Body of pancreas (tissue), 4 donors: ENCODE results near the gene SCAPER. TPM values are rescaled to one million over a fixed set of nuclear protein-coding genes. Genes with fewer than 3 reads are reported as not detected.

Source experiments
- ATAC-seq: fragments of 150-250 bp; one replicate; pipeline ENCODE4 v1.9.1; 2016
- DNase-seq, 4 donors: peaks; one replicate each; pipeline ENCODE4 v3.0.0-alpha.2; 2019
- H3K27ac ChIP-seq, 4 donors: fragments of 200-600 bp; sonication (generic); 1 replicate in 3 of 4; 2 replicates in 1 of 4; pipeline versions ENCODE4 v1.5.1 to v1.6.1; 2016 to 2019; ENCODE audit warnings: mild to moderate bottlenecking in 1 of 4, mixed read lengths in 1 of 4, moderate library complexity in 1 of 4
- H3K27me3 ChIP-seq, 2 donors: fragments of 200-600 bp; sonication (generic); one replicate each; pipeline ENCODE4 v1.6.0; 2016; ENCODE audit warnings: mild to moderate bottlenecking in 1 of 2
- H3K36me3 ChIP-seq, 2 donors: fragments of 200-600 bp; sonication (generic); replicated peaks in 1 of 2; 2 replicates each; pipeline ENCODE4 v1.5.1; 2016; ENCODE audit warnings: low read depth in 2 of 2; ENCODE audit not compliant: insufficient read depth in 1 of 2
- H3K4me1 ChIP-seq: fragments of 200-600 bp; sonication (generic); one replicate; pipeline ENCODE4 v1.6.0; 2016
- H3K4me3 ChIP-seq, 2 donors: fragments of 200-600 bp; sonication (generic); 1 replicate in 1 of 2; 2 replicates in 1 of 2; pipeline ENCODE4 v1.5.1; 2016 to 2019
- H3K9me3 ChIP-seq, 3 donors: fragments of 200-600 bp; sonication (generic); 1 replicate in 2 of 3; 2 replicates in 1 of 3; pipeline ENCODE4 v1.5.1; 2016
- CTCF ChIP-seq, 7 experiments: fragments of 450-650 bp in 4 of 7; fragments of 200-600 bp in 3 of 7; sonication (generic) in 3 of 7; IDR thresholded peaks; one replicate each; pipeline ENCODE4 v1.5.1; 2016 to 2019; ENCODE audit warnings: antibody characterized with exemption in 7 of 7
- POLR2A ChIP-seq, 3 donors: fragments of 450-650 bp; IDR thresholded peaks; one replicate each; pipeline ENCODE4 v1.6.1; 2016; ENCODE audit warnings: antibody characterized with exemption in 3 of 3, mild to moderate bottlenecking in 2 of 3
- WGBS, 2 donors: methylation state at CpG; one replicate each; pipeline ENCODE4 v1.1.5; 2017; 5-methylcytosine and 5-hydroxymethylcytosine counted together
- intact Hi-C: fragments of 100-400 bp; cut with DNase I; formaldehyde crosslinking; loops from one replicate; pipeline ENCODE4 v1.15.1; 2023
- total RNA-seq, 2 donors: library from RNA; depleted of rRNA; stranded (reverse); fragments of >200 nt; gene quantifications; one replicate each; pipeline ENCODE4 v1.1.0, GENCODE V29; 2016

The SCAPER gene
- total RNA-seq, 2 donors from 2014 or later: 22.1 to 46.2 TPM

GRCh38 chr15:76799760-76800159 is 105.4 kb downstream of the SCAPER start:
- H3K9me3 ChIP-seq: no peaks in the 10 kb centered on the region
- peaks cover 0 to 2% of the 10 kb centered on the region in 2 donors for H3K36me3 ChIP-seq
- H3K4me1 ChIP-seq: no peaks in the 10 kb centered on the region
- no peak for DNase-seq
- no peak overlapping the region for H3K27ac ChIP-seq
- 56 to 100% methylated on average over 2 of the region's 2 CpGs for WGBS, 2 donors
- ATAC-seq: no peak
- TF ChIP-seq CTCF (IDR thresholded peaks at IDR 0.05) (no peak), POLR2A (IDR thresholded peaks at IDR 0.05) (no peak)
- no peaks in the 10 kb centered on the region for H3K27me3 ChIP-seq
- H3K4me3 ChIP-seq: no peak overlapping the region
- intact Hi-C loops: no loop called here

GRCh38 chr15:76795217-76795616 is 109.9 kb downstream of the SCAPER start:
- Histone ChIP-seq H3K27ac (no peak overlapping the region), H3K9me3 (no peaks in the 10 kb centered on the region), H3K36me3 (no peaks in the 10 kb centered on the region), H3K27me3 (no peaks in the 10 kb centered on the region), H3K4me3 (no peak overlapping the region), H3K4me1 (no peaks in the 10 kb centered on the region)
- TF ChIP-seq CTCF (IDR thresholded peaks at IDR 0.05) (no peak), POLR2A (IDR thresholded peaks at IDR 0.05) (no peak)
- WGBS, 2 donors: 83% methylated on average over 5 of the region's 5 CpGs
- ATAC-seq: no peak
- no peak for DNase-seq
- intact Hi-C loops: no loop called here

- H3K27ac ChIP-seq: no peak overlapping the region
- no peak for ATAC-seq
These were observed 112.0 kb downstream of the SCAPER start for GRCh38 chr15:76793162-76793561.

GRCh38 chr15:76791511-76791910 is 113.6 kb downstream of the SCAPER start:
- Histone ChIP-seq H3K9me3 (no peaks in the 10 kb centered on the region), H3K27ac (no peak overlapping the region), H3K27me3 (no peaks in the 10 kb centered on the region), H3K4me1 (no peaks in the 10 kb centered on the region), H3K36me3 (no peaks in the 10 kb centered on the region), H3K4me3 (no peak overlapping the region)
- intact Hi-C loops: no loop called here
- no peak for TF ChIP-seq POLR2A (IDR thresholded peaks at IDR 0.05)
- no peak for TF ChIP-seq CTCF (IDR thresholded peaks at IDR 0.05)
- WGBS, 2 donors: 87 to 90% methylated on average over 2 of the region's 2 CpGs
- ATAC-seq (no peak), DNase-seq (no peak)

More at GRCh38 chr15:76793162-76793561, 112.0 kb downstream of the SCAPER start:
- no peak for TF ChIP-seq CTCF (IDR thresholded peaks at IDR 0.05)
- TF ChIP-seq POLR2A (IDR thresholded peaks at IDR 0.05): no peak
- intact Hi-C loops: no loop called here
- Histone ChIP-seq H3K4me3 (no peak overlapping the region), H3K9me3 (no peaks in the 10 kb centered on the region), H3K36me3 (no peaks in the 10 kb centered on the region), H3K4me1 (no peaks in the 10 kb centered on the region), H3K27me3 (no peaks in the 10 kb centered on the region)
- DNase-seq: no peak

- WGBS, 2 donors: 95 to 96% methylated on average over 4 of the region's 4 CpGs
- DNase-seq (no peak), ATAC-seq (no peak)
- no peak overlapping the region for H3K27ac ChIP-seq
- no peaks in the 10 kb centered on the region for H3K4me1 ChIP-seq
- H3K27me3 ChIP-seq: no peaks in the 10 kb centered on the region
- intact Hi-C loops: no loop called here
- no peaks in the 10 kb centered on the region for H3K36me3 ChIP-seq
- no peak for TF ChIP-seq CTCF (IDR thresholded peaks at IDR 0.05)
- TF ChIP-seq POLR2A (IDR thresholded peaks at IDR 0.05): no peak
- H3K4me3 ChIP-seq: no peak overlapping the region
- no peaks in the 10 kb centered on the region for H3K9me3 ChIP-seq
These were observed 117.9 kb downstream of the SCAPER start for GRCh38 chr15:76787273-76787672.
